Thymus (tissue), 11 donors: ENCODE results near the gene S100Z. TPM values are rescaled to one million over a fixed set of nuclear protein-coding genes. Genes with fewer than 3 reads are reported as not detected.
A peak's percentile ranks its signal among the peaks of the same experiment; 100 is the strongest.

ENCODE experiments used
- DNase-seq, 9 donors: peaks; one replicate each; pipeline ENCODE4 v3.0.0-alpha.2; 2013; ENCODE audit warnings: low spot score in 9 of 9, low read depth in 6 of 9, missing footprints in 1 of 9
- H3K27ac ChIP-seq, 2 donors: one replicate each; pipeline ENCODE4 v1.5.1; 2013; ENCODE audit warnings: control low read depth in 1 of 2, low read depth in 1 of 2, low read length in 1 of 2, mild to moderate bottlenecking in 1 of 2, moderate library complexity in 1 of 2
- H3K27me3 ChIP-seq, 2 donors: one replicate each; pipeline ENCODE4 v1.5.1; 2013; ENCODE audit warnings: low read length in 1 of 2; ENCODE audit not compliant: control insufficient read depth in 2 of 2, insufficient read depth in 1 of 2
- H3K36me3 ChIP-seq, 2 donors: one replicate each; pipeline ENCODE4 v1.5.1; 2013; ENCODE audit warnings: low read length in 1 of 2, mild to moderate bottlenecking in 1 of 2, moderate library complexity in 1 of 2; ENCODE audit not compliant: control insufficient read depth in 2 of 2, insufficient read depth in 2 of 2
- H3K4me1 ChIP-seq, 2 donors: one replicate each; pipeline ENCODE4 v1.5.1; 2013; ENCODE audit warnings: low read length in 2 of 2; ENCODE audit not compliant: control insufficient read depth in 2 of 2, insufficient read depth in 2 of 2
- H3K4me3 ChIP-seq, 2 donors: one replicate each; pipeline ENCODE4 v1.5.1; 2013; ENCODE audit warnings: low read length in 2 of 2, control low read depth in 1 of 2, mild to moderate bottlenecking in 1 of 2
- H3K9me3 ChIP-seq, 2 donors: one replicate each; pipeline ENCODE4 v1.5.1; 2013; ENCODE audit warnings: low read length in 1 of 2, mild to moderate bottlenecking in 1 of 2; ENCODE audit not compliant: control insufficient read depth in 2 of 2, insufficient read depth in 1 of 2
- WGBS: extraction: QIAGEN DNeasy Blood & Tissue Kit; methylation state at CpG from one replicate; pipeline ENCODE4 v1.1.7; 2013; 5-methylcytosine and 5-hydroxymethylcytosine counted together
- polyA plus RNA-seq: library from polyadenylated mRNA; stranded (reverse); fragments of 200-250 nt; gene quantifications from one replicate; pipeline ENCODE4 v1.2.3, GENCODE V29; 2013
- total RNA-seq: library from RNA; stranded (reverse); fragments of 120-200 nt; gene quantifications from one replicate; pipeline ENCODE4 v1.2.4, GENCODE V29; 2013
- donor health status: healthy.

The S100Z gene
- total and polyA plus RNA-seq, 2 donors = 1.5 to 1.6 TPM

DNA sequence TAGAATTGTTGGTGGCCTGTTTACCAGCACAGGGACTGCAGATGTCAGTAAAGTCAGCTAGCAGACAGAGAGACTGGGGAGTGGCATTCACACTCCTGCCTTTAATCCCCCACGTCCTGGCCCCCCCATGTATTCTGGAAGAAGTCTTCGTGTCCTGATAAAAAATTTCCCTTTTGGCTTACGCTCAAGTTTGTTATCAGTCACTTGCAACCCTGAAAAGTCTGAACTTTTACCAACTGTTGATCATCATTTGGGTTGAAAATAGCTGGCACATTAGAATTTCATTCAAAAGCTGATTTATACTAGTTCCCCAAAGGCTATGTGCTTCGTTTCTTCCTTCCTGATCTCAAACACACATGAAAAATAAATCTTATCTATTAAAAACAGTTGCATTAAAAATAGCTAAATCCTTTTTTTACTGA, 97.3 kb downstream of the S100Z start:
- Histone ChIP-seq H3K36me3 (no peaks in the 10 kb centered on the region), H3K9me3 (no peaks in the 10 kb centered on the region), H3K4me3 (no peak overlapping the region), H3K4me1 (no peaks in the 10 kb centered on the region), H3K27ac (no peak overlapping the region), H3K27me3 (peaks cover 0 to 3% of the 10 kb centered on the region in 2 donors)
- no peak for DNase-seq
- WGBS = 88% methylated on average over 4 of the region's 4 CpGs

DNA sequence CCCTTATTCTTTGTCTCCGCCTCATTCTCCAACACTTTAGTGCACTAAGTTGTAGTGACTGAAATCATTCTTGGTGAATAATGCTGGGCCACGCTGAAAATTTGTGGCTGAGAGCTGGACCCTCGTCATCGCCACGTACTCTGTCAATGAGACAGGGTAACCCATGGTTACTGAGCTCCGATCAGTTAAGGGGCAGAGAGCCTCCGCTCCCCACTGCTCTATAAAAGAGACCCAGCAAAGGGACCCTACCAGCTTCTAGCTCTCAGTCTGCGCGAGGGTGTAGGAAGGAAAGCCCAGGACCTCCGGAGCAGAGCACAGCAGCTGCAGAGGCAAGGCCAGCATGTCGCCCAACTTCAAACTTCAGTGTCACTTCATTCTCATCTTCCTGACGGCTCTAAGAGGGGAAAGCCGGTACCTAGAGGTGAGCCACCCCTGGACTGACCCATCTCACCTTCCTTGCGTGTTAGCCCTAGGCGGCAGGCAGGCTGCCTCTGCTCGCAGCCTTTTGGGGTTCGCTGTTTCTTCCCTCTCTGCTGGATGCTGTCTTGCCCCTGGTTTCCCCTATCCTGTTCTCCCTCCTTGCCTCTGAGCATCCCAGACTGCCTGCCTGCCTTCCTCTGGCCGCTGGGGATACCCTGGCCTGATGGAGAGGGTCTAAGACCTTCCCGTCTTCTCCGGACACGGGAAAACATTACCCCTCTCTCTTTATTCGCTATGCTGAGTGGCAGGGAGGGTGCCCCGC, 103.2 kb downstream of the S100Z start, which contains the start of gene CRHBP:
TSS of gene CRHBP (plus strand) at position 251 of the 742 bp plus-strand sequence. CDS start at position 341, 90 bp downstream.
- Histone ChIP-seq H3K36me3 (no peaks in the 10 kb centered on the region), H3K27ac (no peak within 1 kb of the TSS), H3K9me3 (no peaks in the 10 kb centered on the region), H3K27me3 (peaks cover 33 to 37% of the 10 kb centered on the region in 2 donors), H3K4me3 (peak within 1 kb of the TSS in 1 of 2 donors; percentile 6), H3K4me1 (peaks cover 0 to 4% of the 10 kb centered on the region in 2 donors)
- WGBS = 24% methylated on average over 23 of the region's 23 CpGs
- no peak for DNase-seq

DNA sequence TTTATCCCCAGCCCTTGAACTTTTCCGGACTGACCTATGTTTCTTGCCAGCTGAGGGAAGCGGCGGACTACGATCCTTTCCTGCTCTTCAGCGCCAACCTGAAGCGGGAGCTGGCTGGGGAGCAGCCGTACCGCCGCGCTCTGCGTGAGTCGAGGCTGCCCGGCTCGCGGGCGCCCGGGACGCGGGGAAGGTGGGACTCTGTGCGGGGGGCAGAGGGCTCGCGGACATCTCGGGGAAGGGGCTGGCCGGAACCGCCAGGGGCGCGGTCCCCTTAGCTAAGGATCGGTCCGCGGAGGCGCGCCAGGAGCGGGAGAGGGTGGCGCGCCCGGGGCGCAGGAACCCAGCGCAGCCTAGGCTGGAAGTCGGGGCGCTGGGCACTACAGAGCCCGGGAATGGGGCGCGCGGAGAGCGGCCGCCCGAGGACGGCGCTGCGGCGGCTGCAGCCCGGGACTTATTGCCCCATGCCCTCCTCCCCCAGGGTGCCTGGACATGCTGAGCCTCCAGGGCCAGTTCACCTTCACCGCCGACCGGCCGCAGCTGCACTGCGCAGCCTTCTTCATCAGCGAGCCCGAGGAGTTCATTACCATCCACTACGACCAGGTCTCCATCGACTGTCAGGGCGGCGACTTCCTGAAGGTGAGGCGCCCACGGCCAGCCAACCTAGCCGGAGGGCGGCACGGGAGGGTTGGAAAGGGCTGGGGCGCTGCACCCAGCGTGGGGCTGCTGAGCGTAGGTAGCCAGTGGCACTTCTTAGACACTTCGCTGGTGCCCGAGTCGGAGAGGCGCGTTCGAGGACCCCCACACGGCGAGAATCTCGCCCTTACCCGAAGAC, 104.0 kb downstream of the S100Z start:
- Histone ChIP-seq H3K4me1 (peaks cover 0 to 4% of the 10 kb centered on the region in 2 donors), H3K27ac (no peak overlapping the region), H3K9me3 (no peaks in the 10 kb centered on the region), H3K27me3 (peaks cover 33 to 37% of the 10 kb centered on the region in 2 donors), H3K4me3 (peak overlapping the region in 1 of 2 donors; percentile 6), H3K36me3 (no peaks in the 10 kb centered on the region)
- WGBS = 1% methylated on average over 81 of the region's 81 CpGs
- DNase-seq = no peak

DNA sequence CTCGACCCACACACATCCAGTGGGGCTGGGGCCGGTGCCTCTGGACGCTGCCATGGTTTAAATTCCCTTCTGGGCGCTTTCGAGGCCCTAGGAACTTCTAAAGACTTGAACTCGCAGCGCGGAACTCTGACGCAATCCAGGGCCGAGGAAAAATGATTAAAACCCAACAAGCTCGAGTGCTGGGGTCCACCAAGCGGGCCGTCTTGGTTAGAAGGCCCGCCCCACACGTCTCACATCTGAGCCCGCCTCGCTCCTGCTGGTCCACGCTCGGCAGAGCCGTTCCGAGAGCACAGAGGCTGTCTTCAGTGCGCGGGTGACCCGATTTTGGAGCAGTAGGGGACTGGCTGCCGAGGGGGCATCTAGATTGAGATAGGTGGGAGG, 104.6 kb downstream of the S100Z start:
- H3K27me3 ChIP-seq = peaks cover 33 to 37% of the 10 kb centered on the region in 2 donors
- WGBS = 10% methylated on average over 25 of the region's 25 CpGs
- DNase-seq = no peak
- no peak overlapping the region for H3K4me3 ChIP-seq
- H3K27ac ChIP-seq = no peak overlapping the region
- peaks cover 0 to 4% of the 10 kb centered on the region in 2 donors for H3K4me1 ChIP-seq
- no peaks in the 10 kb centered on the region for H3K36me3 ChIP-seq
- no peaks in the 10 kb centered on the region for H3K9me3 ChIP-seq

DNA sequence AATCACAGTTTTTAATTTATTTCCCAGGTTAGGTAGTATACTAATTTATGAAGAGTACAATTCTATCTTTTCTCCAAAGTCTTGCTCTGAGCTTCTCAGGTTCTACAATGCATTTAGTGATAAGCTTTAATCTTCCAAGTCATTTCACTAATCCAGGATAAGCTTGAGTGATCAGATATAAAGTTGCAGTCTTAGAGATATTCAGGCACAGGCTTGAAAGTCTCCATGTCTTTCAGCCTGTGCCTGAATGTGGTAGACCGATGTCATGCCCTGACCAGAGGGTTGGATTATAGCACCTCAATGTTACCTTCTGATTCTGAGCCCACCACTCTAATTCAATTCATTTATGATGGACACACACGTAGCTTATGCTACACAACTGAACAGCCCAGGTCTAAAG, 106.2 kb downstream of the S100Z start:
- WGBS = 92% methylated on average over 2 of the region's 2 CpGs
- Histone ChIP-seq H3K4me1 (peaks cover 0 to 4% of the 10 kb centered on the region in 2 donors), H3K27me3 (peaks cover 33 to 37% of the 10 kb centered on the region in 2 donors)

GRCh38 chr5:76958991-76959767, 109.4 kb downstream of the S100Z start:
- Histone ChIP-seq H3K9me3 (no peaks in the 10 kb centered on the region), H3K27me3 (peaks cover 14% of the 10 kb centered on the region in 2 donors), H3K4me1 (no peaks in the 10 kb centered on the region), H3K27ac (no peak overlapping the region), H3K4me3 (no peak overlapping the region), H3K36me3 (no peaks in the 10 kb centered on the region)
- no peak for DNase-seq
- 83% methylated on average over 5 of the region's 5 CpGs for WGBS

More for the DNA sequence above, 106.2 kb downstream of the S100Z start:
- H3K36me3 ChIP-seq = no peaks in the 10 kb centered on the region
- no peak for DNase-seq
- no peak overlapping the region for H3K27ac ChIP-seq
- H3K4me3 ChIP-seq = no peak overlapping the region
- H3K9me3 ChIP-seq = no peaks in the 10 kb centered on the region

- no peak overlapping the region for H3K27ac ChIP-seq
- no peak for DNase-seq
- WGBS = 76% methylated on average over 3 of the region's 3 CpGs
- no peaks in the 10 kb centered on the region for H3K4me1 ChIP-seq
- H3K27me3 ChIP-seq = peaks cover 5% of the 10 kb centered on the region in 2 donors
- no peak overlapping the region for H3K4me3 ChIP-seq
- no peaks in the 10 kb centered on the region for H3K9me3 ChIP-seq
- no peaks in the 10 kb centered on the region for H3K36me3 ChIP-seq
Measured at GRCh38 chr5:76960004-76960625, 110.3 kb downstream of the S100Z start.

DNA sequence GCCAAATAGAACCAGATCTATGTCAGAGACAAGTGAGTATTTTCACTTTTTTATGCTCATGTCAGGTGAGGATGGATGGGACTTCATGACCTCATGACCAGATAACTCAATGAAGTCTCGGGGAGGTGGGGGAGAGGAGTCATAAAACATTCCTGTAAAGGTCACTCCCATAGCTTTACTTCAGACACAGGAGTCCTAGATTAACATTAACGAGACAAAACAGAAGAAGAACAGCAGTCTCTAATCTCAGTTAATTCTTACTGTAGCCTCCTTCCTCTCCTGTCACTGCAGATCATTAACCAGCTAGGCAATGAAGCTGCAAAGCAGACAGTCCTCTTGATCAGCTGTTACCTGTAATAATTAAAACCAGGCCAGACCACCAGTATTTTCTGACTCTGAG, 114.2 kb downstream of the S100Z start:
- Histone ChIP-seq H3K27me3 (no peaks in the 10 kb centered on the region), H3K9me3 (no peaks in the 10 kb centered on the region), H3K4me1 (no peaks in the 10 kb centered on the region), H3K4me3 (no peak overlapping the region), H3K36me3 (no peaks in the 10 kb centered on the region), H3K27ac (no peak overlapping the region)
- DNase-seq = no peak
- WGBS = 94% methylated on average over 2 of the region's 2 CpGs
